Large intestine (tissue), 3 donors: ENCODE results near the gene GALNT16. TPM values are rescaled to one million over a fixed set of nuclear protein-coding genes. Genes with fewer than 3 reads are reported as not detected.
"Not testable (repeated sequence)": the region's sequence is repeated elsewhere in the genome, so short reads cannot be mapped to it uniquely, and the experiment has no call there.

ENCODE experiments used
- DNase-seq, 2 donors: peaks; one replicate each; pipeline versions ENCODE4 v3.0.0 to v3.0.0-alpha.2; 2013
- H3K27ac ChIP-seq: one replicate; pipeline ENCODE4 v1.5.1; 2013; ENCODE audit warnings: low read length
- H3K27me3 ChIP-seq: 2 replicates; pipeline ENCODE4 v1.6.1; 2013; ENCODE audit warnings: low read length; ENCODE audit not compliant: control insufficient read depth, insufficient read depth
- H3K36me3 ChIP-seq: 2 replicates; pipeline ENCODE4 v1.6.1; 2013; ENCODE audit warnings: low read length; ENCODE audit not compliant: control insufficient read depth, insufficient read depth
- H3K4me1 ChIP-seq: one replicate; pipeline ENCODE4 v1.6.1; 2013; ENCODE audit warnings: low read length; ENCODE audit not compliant: control insufficient read depth, insufficient read depth
- H3K4me3 ChIP-seq: one replicate; pipeline ENCODE4 v1.5.1; 2013; ENCODE audit warnings: low read length
- H3K9me3 ChIP-seq: one replicate; pipeline ENCODE4 v1.6.1; 2013; ENCODE audit warnings: mild to moderate bottlenecking, low read depth, low read length, moderate library complexity; ENCODE audit not compliant: control insufficient read depth
- WGBS: methylation state at CpG from one replicate; pipeline ENCODE4 v1.1.5; 2013; ENCODE audit warnings: low lambda C conversion rate; ENCODE audit not compliant: insufficient coverage; 5-methylcytosine and 5-hydroxymethylcytosine counted together
- polyA plus RNA-seq: library from polyadenylated mRNA; unstranded; fragments of 120-200 nt; gene quantifications from one replicate; pipeline ENCODE4 v1.2.1, GENCODE V29; 2013

Gene GALNT16
- polyA plus RNA-seq, 1 donor, result 20.4 TPM

DNA sequence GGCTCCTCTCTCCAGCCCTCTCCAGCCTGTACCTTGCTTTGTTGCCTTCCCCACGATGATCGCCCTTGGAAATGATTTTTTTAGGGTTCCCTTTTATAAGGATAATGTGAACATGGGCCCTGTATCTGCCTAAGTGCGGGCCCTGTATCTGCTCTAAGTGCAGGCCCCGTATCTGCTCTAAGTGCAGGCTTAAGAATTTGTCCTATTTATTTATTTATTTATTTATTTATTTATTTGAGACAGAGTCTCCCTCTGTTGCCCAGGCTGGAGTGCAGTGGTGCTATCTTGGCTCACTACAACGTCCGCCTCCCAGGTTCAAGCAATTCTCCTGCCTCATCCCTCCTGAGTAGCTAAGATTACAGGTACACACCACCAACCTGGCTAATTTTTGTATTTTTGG, 22.5 kb downstream of the GALNT16 start:
- Histone ChIP-seq H3K4me1 (no peaks in the 10 kb centered on the region), H3K27ac (no peak overlapping the region), H3K36me3 (no peaks in the 10 kb centered on the region), H3K9me3 (no peaks in the 10 kb centered on the region), H3K27me3 (no peaks in the 10 kb centered on the region), H3K4me3 (no peak overlapping the region)
- no peak for DNase-seq
- WGBS, result no CpG with 5 or more reads among the region's 6 CpGs

- no peak for DNase-seq
- Histone ChIP-seq H3K27me3 (no peaks in the 10 kb centered on the region), H3K27ac (no peak overlapping the region), H3K36me3 (no peaks in the 10 kb centered on the region), H3K4me3 (no peak overlapping the region), H3K4me1 (no peaks in the 10 kb centered on the region), H3K9me3 (no peaks in the 10 kb centered on the region)
- no CpG with 5 or more reads among the region's 9 CpGs for WGBS
These were observed 24.2 kb downstream of the GALNT16 start for GRCh38 chr14:69284170-69284569.

DNA sequence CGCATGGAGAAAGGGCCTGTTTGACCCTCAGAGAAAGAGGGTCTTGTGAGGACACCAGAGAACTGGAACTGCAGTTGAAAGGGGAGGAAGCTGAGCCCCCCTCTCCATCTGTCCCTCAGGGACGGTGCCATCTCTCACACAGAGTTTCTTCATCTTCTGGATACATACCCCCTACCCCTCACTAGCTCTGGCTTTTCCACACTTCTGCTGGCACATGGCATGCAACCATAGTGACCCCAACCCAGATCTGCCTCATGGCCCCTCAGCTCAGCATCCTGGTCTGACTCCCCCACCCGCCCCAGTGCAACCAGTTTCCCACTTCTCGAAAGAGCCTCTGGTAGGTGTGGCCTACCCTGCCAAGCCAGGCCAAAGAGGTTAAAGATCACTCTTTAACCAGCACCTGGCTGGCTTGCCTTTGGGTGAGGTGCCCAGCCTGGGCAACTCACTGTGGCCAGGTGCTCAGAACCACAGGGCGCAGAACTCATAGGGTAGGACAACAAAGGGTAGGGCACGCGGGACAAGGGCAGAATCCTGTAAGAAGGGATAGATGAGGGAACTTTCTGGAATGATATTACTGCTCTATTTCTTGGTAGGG, 25.8 kb downstream of the GALNT16 start:
- Histone ChIP-seq H3K27ac (no peak overlapping the region), H3K4me3 (no peak overlapping the region), H3K9me3 (no peaks in the 10 kb centered on the region), H3K27me3 (no peaks in the 10 kb centered on the region), H3K36me3 (no peaks in the 10 kb centered on the region), H3K4me1 (no peaks in the 10 kb centered on the region)
- DNase-seq, result no peak
- no CpG with 5 or more reads among the region's 7 CpGs for WGBS

- no CpG with 5 or more reads among the region's 9 CpGs for WGBS
- H3K27me3 ChIP-seq, result no peaks in the 10 kb centered on the region
- H3K36me3 ChIP-seq, result no peaks in the 10 kb centered on the region
- H3K4me3 ChIP-seq, result no peak overlapping the region
- H3K4me1 ChIP-seq, result no peaks in the 10 kb centered on the region
- no peak overlapping the region for H3K27ac ChIP-seq
- DNase-seq, result peak in 1 of 2 donors; percentile 37
- H3K9me3 ChIP-seq, result no peaks in the 10 kb centered on the region
These were observed 27.4 kb downstream of the GALNT16 start for GRCh38 chr14:69287098-69288010.

- Histone ChIP-seq H3K4me1 (no peaks in the 10 kb centered on the region), H3K27ac (no peak overlapping the region), H3K27me3 (no peaks in the 10 kb centered on the region), H3K4me3 (no peak overlapping the region), H3K9me3 (no peaks in the 10 kb centered on the region), H3K36me3 (no peaks in the 10 kb centered on the region)
- DNase-seq, result no peak
- no CpG with 5 or more reads among the region's 8 CpGs for WGBS
These were observed 28.2 kb downstream of the GALNT16 start for GRCh38 chr14:69288011-69288771.

DNA sequence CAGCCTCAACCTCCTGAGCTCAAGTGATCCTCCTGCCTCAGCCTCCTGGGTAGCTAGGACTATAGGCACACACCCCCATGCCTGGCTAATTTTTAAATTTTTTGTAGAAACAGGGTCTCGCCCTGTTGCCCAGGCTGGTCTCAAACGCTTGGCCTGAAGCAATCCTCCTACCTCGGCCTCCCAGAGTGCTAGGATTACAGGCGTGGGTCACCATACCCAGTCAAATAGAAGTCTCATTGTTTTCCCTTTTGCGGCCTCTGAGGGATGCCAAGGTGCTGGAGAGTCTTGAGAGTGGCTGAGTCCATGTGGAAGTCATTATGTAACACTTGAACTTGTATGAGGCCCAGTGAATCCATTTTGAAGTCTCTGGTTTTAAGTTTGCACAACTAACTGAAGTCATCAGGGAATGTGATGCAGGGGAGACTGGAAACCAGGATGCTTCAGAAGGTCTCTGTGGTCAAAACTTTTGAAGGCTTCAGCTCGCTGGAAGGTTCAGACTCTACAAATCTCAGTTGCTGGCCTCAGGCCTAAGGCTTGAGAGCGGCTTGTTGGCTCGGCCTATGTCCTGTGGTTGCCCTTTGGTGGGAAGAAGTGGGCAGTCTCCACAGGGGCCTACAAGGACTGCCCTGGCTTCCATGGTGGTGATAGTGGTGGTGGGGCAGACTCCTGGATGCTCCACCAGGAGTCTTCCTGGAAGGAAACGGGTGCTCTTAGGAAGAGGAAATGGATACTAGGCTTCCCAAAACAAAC, 29.2 kb downstream of the GALNT16 start:
- H3K4me1 ChIP-seq, result no peaks in the 10 kb centered on the region
- H3K4me3 ChIP-seq, result no peak overlapping the region
- no peaks in the 10 kb centered on the region for H3K9me3 ChIP-seq
- H3K27me3 ChIP-seq, result no peaks in the 10 kb centered on the region
- no peaks in the 10 kb centered on the region for H3K36me3 ChIP-seq
- H3K27ac ChIP-seq, result no peak overlapping the region
- WGBS, result 100% methylated on average over 1 of the region's 9 CpGs
- no peak for DNase-seq

GRCh38 chr14:69289811-69290520, 30.0 kb downstream of the GALNT16 start:
- no peak for DNase-seq
- Histone ChIP-seq H3K36me3 (no peaks in the 10 kb centered on the region), H3K27ac (no peak overlapping the region), H3K9me3 (no peaks in the 10 kb centered on the region), H3K27me3 (no peaks in the 10 kb centered on the region), H3K4me1 (no peaks in the 10 kb centered on the region), H3K4me3 (no peak overlapping the region)
- WGBS, result 80% methylated on average over 2 of the region's 13 CpGs

- H3K4me3 ChIP-seq, DNase-seq, H3K27ac ChIP-seq, H3K9me3 ChIP-seq, H3K36me3 ChIP-seq, H3K4me1 ChIP-seq, H3K27me3 ChIP-seq: not testable (repeated sequence)
- WGBS, result no CpG with 5 or more reads among the region's 7 CpGs
These were observed 30.9 kb downstream of the GALNT16 start for GRCh38 chr14:69290881-69291280.

DNA sequence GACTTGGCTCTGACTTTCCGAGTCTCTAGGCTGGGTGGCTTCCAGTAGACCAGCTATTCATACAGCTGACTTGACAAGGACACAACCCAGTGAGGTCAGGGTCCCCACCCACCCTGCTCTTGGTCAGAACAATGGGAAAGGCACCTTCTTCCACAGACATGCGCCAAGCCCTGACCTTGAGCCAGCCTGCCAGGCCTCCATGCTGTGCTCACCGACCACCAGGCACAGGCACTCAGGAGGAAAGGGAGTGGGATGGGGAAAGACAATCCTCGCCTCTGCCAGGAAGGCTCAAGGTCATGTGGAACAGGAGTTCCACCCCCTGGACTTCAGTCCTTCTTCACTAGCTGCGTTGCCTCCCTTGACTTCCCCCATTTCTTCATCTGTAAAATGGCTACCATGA, 31.4 kb downstream of the GALNT16 start:
- H3K4me1 ChIP-seq, result no peaks in the 10 kb centered on the region
- no peaks in the 10 kb centered on the region for H3K27me3 ChIP-seq
- no peak overlapping the region for H3K27ac ChIP-seq
- H3K4me3 ChIP-seq, result no peak overlapping the region
- DNase-seq, result no peak
- no CpG with 5 or more reads among the region's 5 CpGs for WGBS
- no peaks in the 10 kb centered on the region for H3K9me3 ChIP-seq
- no peaks in the 10 kb centered on the region for H3K36me3 ChIP-seq
